ENCODE results near the gene KATNA1. TPM values are rescaled to one million over a fixed set of nuclear protein-coding genes. Genes with fewer than 3 reads are reported as not detected.

The KATNA1 gene
- total RNA-seq, 1 donor from 2014 or later = 18.9 TPM

- Mint-ChIP-seq H3K27me3 (ENCODE audit: low read depth) (peaks cover 40% of the 10 kb centered on the region), H3K27ac (no peak overlapping the region), H3K36me3 (ENCODE audit: low read depth) (no peaks in the 10 kb centered on the region), H3K4me1 (ENCODE audit: low read depth) (peaks cover 4% of the 10 kb centered on the region), H3K4me3 (ENCODE audit: low read depth) (no peak overlapping the region), H3K9me3 (no peaks in the 10 kb centered on the region)
- DNase-seq (ENCODE audit: low spot score) = no peak
- intact Hi-C loops (cut with micrococcal nuclease) = no loop called here
Observed at GRCh38 chr6:149558029-149558428, 90.5 kb downstream of the KATNA1 start.

DNA sequence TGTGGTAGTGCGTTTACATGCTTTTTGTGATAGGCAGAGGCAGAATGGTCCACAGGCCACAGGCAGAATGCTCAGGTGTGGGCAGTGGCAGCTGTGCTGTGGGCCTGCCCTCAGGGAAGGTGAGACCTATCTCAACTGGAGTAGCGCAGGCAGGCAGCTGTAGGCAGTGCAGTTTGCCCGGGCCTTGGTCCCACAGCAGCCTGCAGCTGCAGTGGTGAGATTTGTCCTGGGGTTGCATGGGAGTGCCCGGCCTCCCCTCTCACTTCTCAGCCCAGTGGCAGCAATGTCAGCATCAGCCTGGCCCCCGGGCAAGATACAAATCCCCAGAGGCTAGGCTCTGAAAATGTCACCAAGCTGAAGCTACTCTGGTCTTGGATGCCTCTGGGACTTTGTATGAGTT is 96.6 kb downstream of the KATNA1 start:
- Mint-ChIP-seq H3K9me3 (no peaks in the 10 kb centered on the region), H3K27ac (no peak overlapping the region), H3K27me3 (ENCODE audit: low read depth) (peaks cover 19% of the 10 kb centered on the region), H3K4me3 (ENCODE audit: low read depth) (no peak overlapping the region), H3K4me1 (ENCODE audit: low read depth) (peaks cover 10% of the 10 kb centered on the region), H3K36me3 (ENCODE audit: low read depth) (no peaks in the 10 kb centered on the region)
- no peak for DNase-seq (ENCODE audit: low spot score)
- intact Hi-C loops (cut with micrococcal nuclease) = no loop called here

DNA sequence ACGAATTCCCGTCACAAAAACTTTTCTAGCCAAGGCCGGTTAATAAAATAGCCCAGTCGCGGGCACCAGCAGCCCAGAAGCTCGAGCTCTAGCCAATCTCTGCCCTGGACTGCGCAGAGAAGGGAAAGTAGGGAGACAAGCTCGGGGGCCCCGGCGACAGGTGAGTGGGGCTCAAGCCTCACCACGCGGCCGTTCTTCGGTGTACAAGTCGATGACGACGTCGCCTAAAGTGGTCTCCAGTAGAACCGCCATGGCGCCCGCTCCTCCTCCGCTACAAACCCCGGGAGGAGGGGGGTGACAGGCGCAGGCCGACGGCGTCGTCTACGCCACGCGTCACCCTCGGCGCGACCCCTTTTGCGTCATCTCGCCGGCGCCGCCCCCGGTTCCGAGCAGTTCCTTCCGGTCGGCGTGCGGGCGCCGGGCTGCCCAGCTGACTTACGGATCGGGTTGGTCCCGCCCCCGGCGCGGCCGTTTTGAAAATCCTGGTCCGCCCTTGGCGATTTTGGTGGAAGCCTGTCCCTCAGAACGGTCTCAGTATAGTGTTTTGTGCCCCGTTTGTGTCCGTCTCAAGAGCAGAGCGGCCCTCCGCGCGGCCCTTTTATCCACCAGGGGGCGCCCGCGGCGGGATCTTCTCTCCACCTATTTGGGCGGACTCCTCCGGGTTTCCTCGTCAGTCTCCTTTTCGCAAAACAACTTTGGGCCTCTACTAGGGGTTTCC is 102.6 kb downstream of the KATNA1 start, which contains the start of gene PPIL4:
TSS of gene PPIL4 (minus strand) at position 290 of the 718 bp plus-strand sequence. CDS start at position 252, 38 bp downstream.
- Mint-ChIP-seq H3K27ac (peak within 1 kb of the TSS; percentile 97), H3K36me3 (ENCODE audit: low read depth) (peaks cover 11% of the 10 kb centered on the region), H3K9me3 (no peaks in the 10 kb centered on the region), H3K27me3 (ENCODE audit: low read depth) (peaks cover 6% of the 10 kb centered on the region), H3K4me3 (ENCODE audit: low read depth) (peak within 1 kb of the TSS; percentile 96), H3K4me1 (ENCODE audit: low read depth) (peaks cover 36% of the 10 kb centered on the region)
- peak; percentile 95 for DNase-seq (ENCODE audit: low spot score)
- intact Hi-C loops (cut with micrococcal nuclease) = loop anchor here (1.0 to 5.0 kb wide), 4 partner anchors 20 to 200 kb away; partner anchors contain the start of genes GINM1, KATNA1, NUP43 and ZC3H12D

GRCh38 chr6:149545258-149545753 is 103.2 kb downstream of the KATNA1 start:
- H3K9me3 Mint-ChIP-seq = no peaks in the 10 kb centered on the region
- peak overlapping the region; percentile 96 for H3K4me3 Mint-ChIP-seq (ENCODE audit: low read depth)
- H3K36me3 Mint-ChIP-seq (ENCODE audit: low read depth) = peaks cover 15% of the 10 kb centered on the region
- H3K27ac Mint-ChIP-seq = peak overlapping the region; percentile 97
- H3K4me1 Mint-ChIP-seq (ENCODE audit: low read depth) = peaks cover 36% of the 10 kb centered on the region
- peaks cover 6% of the 10 kb centered on the region for H3K27me3 Mint-ChIP-seq (ENCODE audit: low read depth)
- DNase-seq (ENCODE audit: low spot score) = peak; percentile 61
- intact Hi-C loops (cut with micrococcal nuclease) = loop anchor here (1.0 to 5.0 kb wide), 3 partner anchors 60 to 201 kb away; partner anchors contain the start of genes KATNA1, NUP43 and ZC3H12D

Other genes with a start within 250 kb of the KATNA1 start
- gene SUMO4, start 248.5 kb downstream of the KATNA1 start, total RNA-seq = 7.7 and 7.8 TPM in 2 replicates
- 15.0 and 15.6 TPM in 2 replicates for gene ZC3H12D, start 163.7 kb downstream of the KATNA1 start, total RNA-seq
- 20.4 and 20.5 TPM in 2 replicates for gene PPIL4, start 102.7 kb downstream of the KATNA1 start, total RNA-seq
- gene GINM1, start 82.3 kb downstream of the KATNA1 start, total RNA-seq = 17.6 and 19.0 TPM in 2 replicates
- gene LATS1, start 69.4 kb upstream of the KATNA1 start, total RNA-seq = 27.8 and 28.4 TPM in 2 replicates
- 70.8 and 80.6 TPM in 2 replicates for gene NUP43, start 97.8 kb upstream of the KATNA1 start, total RNA-seq
- 112 TPM in 2 replicates for gene PCMT1, start 101.0 kb upstream of the KATNA1 start, total RNA-seq
- 3.6 and 4.3 TPM in 2 replicates for gene LRP11, start 215.6 kb upstream of the KATNA1 start, total RNA-seq
- not detected in 2 replicates for gene RAET1E, start 249.4 kb upstream of the KATNA1 start, total RNA-seq